ENCODE data around the gene SPATA6.

The SPATA6 gene

DNA sequence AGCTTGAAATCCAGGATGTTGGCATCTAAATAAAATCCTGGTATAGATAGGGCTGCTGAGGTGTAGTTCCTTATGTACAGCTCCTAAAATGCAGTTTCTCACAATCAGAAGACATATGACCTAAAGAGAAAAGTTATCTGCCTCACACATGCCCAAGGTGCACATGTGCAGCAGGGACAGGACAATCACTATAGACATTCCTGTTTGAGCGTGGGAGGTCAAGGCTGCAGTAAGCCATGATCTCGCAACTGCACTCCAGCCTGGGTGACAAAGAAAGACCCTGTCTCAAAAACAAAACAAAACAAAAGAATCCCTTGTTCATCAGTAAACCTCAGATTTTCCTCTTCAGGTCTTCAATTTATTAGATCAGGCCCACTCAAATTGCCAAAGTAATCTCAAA is 66.1 kb downstream of the SPATA6 start:
- CTCF ChIA-PET, result no interaction called here
- Histone ChIP-seq H3K4me3 (ENCODE audit: control insufficient read depth in 1 of 7, extremely low read depth in 1 of 7, insufficient read depth in 4 of 7, low read depth in 2 of 7, low read length in 6 of 7) (no peak overlapping the region), H3K27ac (ENCODE audit: insufficient read depth in 1 of 2, low read depth in 1 of 2, low read length in 2 of 2, poor library complexity in 1 of 2, severe bottlenecking in 2 of 2) (no peak overlapping the region), H3K27me3 (replicated peaks in 2 of 5; ENCODE audit: control insufficient read depth in 4 of 5, insufficient read depth in 5 of 5, low read length in 4 of 5) (no peaks in the 10 kb centered on the region), H3K36me3 (ENCODE audit: control insufficient read depth in 4 of 4, insufficient read depth in 4 of 4, low read length in 3 of 4) (peaks cover 0 to 5% (median 0%) of the 10 kb centered on the region in 4 experiments), H3K9me3 (ENCODE audit: control extremely low read depth in 1 of 5, control insufficient read depth in 4 of 5, insufficient read depth in 2 of 5, low read depth in 1 of 5, low read length in 4 of 5) (peaks cover 0 to 5% (median 0%) of the 10 kb centered on the region in 5 experiments), H3K4me1 (ENCODE audit: control extremely low read depth in 1 of 4, control insufficient read depth in 4 of 4, insufficient read depth in 4 of 4, low read length in 3 of 4) (no peaks in the 10 kb centered on the region)
- POLR2A ChIA-PET, result no interaction called here
- WGBS (ENCODE audit: insufficient coverage), result no CpG with 5 or more reads among the region's 2 CpGs
- no peak for DNase-seq

DNA sequence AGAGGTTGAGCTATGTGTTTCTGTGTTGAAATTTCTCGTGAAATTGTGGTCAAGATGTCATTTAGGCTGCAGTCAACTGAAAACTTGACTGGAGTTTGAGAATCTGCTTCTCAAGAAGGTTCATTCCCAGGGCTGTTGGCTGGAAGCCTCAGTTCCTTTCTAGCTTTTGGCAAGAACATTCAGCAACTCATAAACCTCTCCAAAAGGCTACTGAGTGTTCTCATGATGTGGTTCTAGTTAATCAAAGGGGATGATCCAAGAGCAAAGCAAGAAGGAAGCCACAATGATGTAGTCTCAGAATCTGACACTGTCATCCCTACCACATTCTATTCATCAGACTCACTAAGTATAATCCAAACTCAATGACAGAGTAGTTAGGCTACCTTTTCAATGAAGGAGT is 66.6 kb downstream of the SPATA6 start:
- no peak for DNase-seq
- no peaks in the 10 kb centered on the region for H3K27me3 ChIP-seq (replicated peaks in 2 of 5; ENCODE audit: control insufficient read depth in 4 of 5, insufficient read depth in 5 of 5, low read length in 4 of 5)
- POLR2A ChIA-PET, result no interaction called here
- H3K4me3 ChIP-seq (ENCODE audit: control insufficient read depth in 1 of 7, extremely low read depth in 1 of 7, insufficient read depth in 4 of 7, low read depth in 2 of 7, low read length in 6 of 7), result no peak overlapping the region
- H3K4me1 ChIP-seq (ENCODE audit: control extremely low read depth in 1 of 4, control insufficient read depth in 4 of 4, insufficient read depth in 4 of 4, low read length in 3 of 4), result no peaks in the 10 kb centered on the region
- 86% methylated on average over 1 of the region's 1 CpG for WGBS (ENCODE audit: insufficient coverage)
- H3K9me3 ChIP-seq (ENCODE audit: control extremely low read depth in 1 of 5, control insufficient read depth in 4 of 5, insufficient read depth in 2 of 5, low read depth in 1 of 5, low read length in 4 of 5), result peaks cover 0 to 5% (median 0%) of the 10 kb centered on the region in 5 experiments
- no peak overlapping the region for H3K27ac ChIP-seq (ENCODE audit: insufficient read depth in 1 of 2, low read depth in 1 of 2, low read length in 2 of 2, poor library complexity in 1 of 2, severe bottlenecking in 2 of 2)
- H3K36me3 ChIP-seq (ENCODE audit: control insufficient read depth in 4 of 4, insufficient read depth in 4 of 4, low read length in 3 of 4), result peaks cover 0 to 2% (median 0%) of the 10 kb centered on the region in 4 experiments
- CTCF ChIA-PET, result no interaction called here

DNA sequence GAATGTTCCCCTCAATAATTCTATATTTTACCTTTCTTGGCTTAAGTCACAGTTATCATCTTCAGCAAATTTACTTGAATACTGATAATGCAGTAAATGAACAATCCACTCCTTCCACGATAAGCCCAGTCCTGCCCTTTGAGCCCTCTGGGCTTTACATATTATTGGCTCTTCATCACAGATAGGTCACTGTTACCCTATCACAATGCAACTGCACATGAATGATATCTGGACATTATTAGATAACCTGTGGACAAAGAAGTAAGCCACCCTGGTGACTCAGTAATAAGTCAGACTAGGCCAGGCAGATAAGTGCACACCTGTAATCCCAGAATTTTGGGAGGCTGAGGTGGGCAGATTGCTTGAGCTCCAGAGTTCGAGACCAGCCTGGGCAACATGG is 69.4 kb downstream of the SPATA6 start:
- Histone ChIP-seq H3K9me3 (ENCODE audit: control extremely low read depth in 1 of 5, control insufficient read depth in 4 of 5, insufficient read depth in 2 of 5, low read depth in 1 of 5, low read length in 4 of 5) (no peaks in the 10 kb centered on the region), H3K36me3 (ENCODE audit: control insufficient read depth in 4 of 4, insufficient read depth in 4 of 4, low read length in 3 of 4) (no peaks in the 10 kb centered on the region), H3K4me1 (ENCODE audit: control extremely low read depth in 1 of 4, control insufficient read depth in 4 of 4, insufficient read depth in 4 of 4, low read length in 3 of 4) (no peaks in the 10 kb centered on the region), H3K4me3 (ENCODE audit: control insufficient read depth in 1 of 7, extremely low read depth in 1 of 7, insufficient read depth in 4 of 7, low read depth in 2 of 7, low read length in 6 of 7) (no peak overlapping the region), H3K27ac (ENCODE audit: insufficient read depth in 1 of 2, low read depth in 1 of 2, low read length in 2 of 2, poor library complexity in 1 of 2, severe bottlenecking in 2 of 2) (no peak overlapping the region), H3K27me3 (replicated peaks in 2 of 5; ENCODE audit: control insufficient read depth in 4 of 5, insufficient read depth in 5 of 5, low read length in 4 of 5) (no peaks in the 10 kb centered on the region)
- ChIA-PET POLR2A (no interaction called here), CTCF (no interaction called here)
- DNase-seq, result no peak
- WGBS (ENCODE audit: insufficient coverage), result 100% methylated on average over 2 of the region's 2 CpGs

DNA sequence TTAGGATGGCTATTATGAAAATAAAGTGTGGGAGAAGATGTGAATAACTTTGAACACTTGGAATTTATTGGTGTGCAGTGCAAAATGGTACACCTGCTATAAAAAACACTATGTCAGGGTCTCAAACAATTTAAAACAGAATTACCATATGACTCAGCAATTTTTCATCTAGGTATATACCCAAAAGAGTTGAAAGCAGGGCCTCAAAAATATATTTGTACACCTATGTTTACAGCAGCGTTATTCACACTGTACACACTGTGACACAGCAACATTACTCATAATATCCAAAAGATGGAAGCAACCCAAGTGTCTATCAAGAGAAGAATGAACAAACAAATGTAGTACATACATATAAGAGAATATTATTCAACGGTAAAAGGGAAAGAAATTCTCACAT is 75.8 kb downstream of the SPATA6 start:
- Histone ChIP-seq H3K9me3 (ENCODE audit: control extremely low read depth in 1 of 5, control insufficient read depth in 4 of 5, insufficient read depth in 2 of 5, low read depth in 1 of 5, low read length in 4 of 5) (no peaks in the 10 kb centered on the region), H3K4me3 (ENCODE audit: control insufficient read depth in 1 of 7, extremely low read depth in 1 of 7, insufficient read depth in 4 of 7, low read depth in 2 of 7, low read length in 6 of 7) (no peak overlapping the region), H3K27ac (ENCODE audit: insufficient read depth in 1 of 2, low read depth in 1 of 2, low read length in 2 of 2, poor library complexity in 1 of 2, severe bottlenecking in 2 of 2) (no peak overlapping the region), H3K27me3 (replicated peaks in 2 of 5; ENCODE audit: control insufficient read depth in 4 of 5, insufficient read depth in 5 of 5, low read length in 4 of 5) (no peaks in the 10 kb centered on the region), H3K4me1 (ENCODE audit: control extremely low read depth in 1 of 4, control insufficient read depth in 4 of 4, insufficient read depth in 4 of 4, low read length in 3 of 4) (no peaks in the 10 kb centered on the region), H3K36me3 (ENCODE audit: control insufficient read depth in 4 of 4, insufficient read depth in 4 of 4, low read length in 3 of 4) (no peaks in the 10 kb centered on the region)
- POLR2A ChIA-PET, result no interaction called here
- no peak for DNase-seq
- CTCF ChIA-PET, result no interaction called here
- WGBS (ENCODE audit: insufficient coverage), result no CpG with 5 or more reads among the region's 2 CpGs

DNA sequence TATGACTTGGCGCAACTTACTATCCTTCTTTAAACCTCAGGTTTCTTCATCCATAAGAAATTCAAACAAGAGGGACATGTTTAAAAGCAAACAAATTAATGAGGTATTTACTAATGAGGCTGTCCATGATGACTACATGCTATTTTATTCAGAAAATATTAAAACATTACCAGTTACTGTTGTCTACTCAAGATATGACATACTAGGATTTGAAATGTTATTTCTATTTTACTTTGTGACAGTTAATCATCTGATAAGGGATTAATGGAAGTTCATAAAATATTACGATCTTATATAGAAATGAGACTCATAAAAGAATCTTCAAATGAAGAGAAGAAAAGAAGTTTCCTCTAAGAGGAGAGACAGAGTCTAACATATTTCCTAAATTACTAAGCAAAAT is 80.1 kb downstream of the SPATA6 start:
- no peaks in the 10 kb centered on the region for H3K36me3 ChIP-seq (ENCODE audit: control insufficient read depth in 4 of 4, insufficient read depth in 4 of 4, low read length in 3 of 4)
- H3K9me3 ChIP-seq (ENCODE audit: control extremely low read depth in 1 of 5, control insufficient read depth in 4 of 5, insufficient read depth in 2 of 5, low read depth in 1 of 5, low read length in 4 of 5), result peaks cover 0 to 3% (median 0%) of the 10 kb centered on the region in 5 experiments
- H3K4me1 ChIP-seq (ENCODE audit: control extremely low read depth in 1 of 4, control insufficient read depth in 4 of 4, insufficient read depth in 4 of 4, low read length in 3 of 4), result no peaks in the 10 kb centered on the region
- WGBS (ENCODE audit: insufficient coverage), result no CpG with 5 or more reads among the region's 2 CpGs
- no peak overlapping the region for H3K27ac ChIP-seq (ENCODE audit: insufficient read depth in 1 of 2, low read depth in 1 of 2, low read length in 2 of 2, poor library complexity in 1 of 2, severe bottlenecking in 2 of 2)
- DNase-seq, result no peak
- H3K27me3 ChIP-seq (replicated peaks in 2 of 5; ENCODE audit: control insufficient read depth in 4 of 5, insufficient read depth in 5 of 5, low read length in 4 of 5), result no peaks in the 10 kb centered on the region
- no peak overlapping the region for H3K4me3 ChIP-seq (ENCODE audit: control insufficient read depth in 1 of 7, extremely low read depth in 1 of 7, insufficient read depth in 4 of 7, low read depth in 2 of 7, low read length in 6 of 7)
- POLR2A ChIA-PET, result no interaction called here
- CTCF ChIA-PET, result no interaction called here

DNA sequence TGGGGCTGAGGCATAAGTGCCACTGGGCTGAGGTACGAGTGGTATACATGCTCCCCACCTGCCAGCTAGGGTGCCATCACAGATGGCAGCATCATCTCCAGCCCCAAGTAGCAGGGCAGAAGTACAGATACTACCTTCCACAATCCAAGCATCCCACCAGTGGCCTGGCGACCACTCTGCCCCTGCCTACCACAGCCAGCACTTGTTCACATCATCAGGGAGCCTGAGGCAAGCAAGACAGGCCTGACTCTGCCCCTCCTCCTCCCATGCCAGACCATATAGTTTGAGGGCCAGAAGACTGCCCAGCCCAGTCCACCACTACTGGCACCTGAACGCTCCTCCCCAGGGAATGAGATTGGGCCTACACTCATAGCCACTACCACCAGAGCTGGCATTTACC is 84.6 kb downstream of the SPATA6 start:
- no peaks in the 10 kb centered on the region for H3K4me1 ChIP-seq (ENCODE audit: control extremely low read depth in 1 of 4, control insufficient read depth in 4 of 4, insufficient read depth in 4 of 4, low read length in 3 of 4)
- no peak overlapping the region for H3K27ac ChIP-seq (ENCODE audit: insufficient read depth in 1 of 2, low read depth in 1 of 2, low read length in 2 of 2, poor library complexity in 1 of 2, severe bottlenecking in 2 of 2)
- H3K27me3 ChIP-seq (replicated peaks in 2 of 5; ENCODE audit: control insufficient read depth in 4 of 5, insufficient read depth in 5 of 5, low read length in 4 of 5), result no peaks in the 10 kb centered on the region
- 100% methylated on average over 2 of the region's 3 CpGs for WGBS (ENCODE audit: insufficient coverage)
- CTCF ChIA-PET, result no interaction called here
- H3K4me3 ChIP-seq (ENCODE audit: control insufficient read depth in 1 of 7, extremely low read depth in 1 of 7, insufficient read depth in 4 of 7, low read depth in 2 of 7, low read length in 6 of 7), result no peak overlapping the region
- peaks cover 0 to 2% (median 0%) of the 10 kb centered on the region in 4 experiments for H3K36me3 ChIP-seq (ENCODE audit: control insufficient read depth in 4 of 4, insufficient read depth in 4 of 4, low read length in 3 of 4)
- DNase-seq, result no peak
- POLR2A ChIA-PET, result no interaction called here
- H3K9me3 ChIP-seq (ENCODE audit: control extremely low read depth in 1 of 5, control insufficient read depth in 4 of 5, insufficient read depth in 2 of 5, low read depth in 1 of 5, low read length in 4 of 5), result peaks cover 0 to 3% (median 0%) of the 10 kb centered on the region in 5 experiments

DNA sequence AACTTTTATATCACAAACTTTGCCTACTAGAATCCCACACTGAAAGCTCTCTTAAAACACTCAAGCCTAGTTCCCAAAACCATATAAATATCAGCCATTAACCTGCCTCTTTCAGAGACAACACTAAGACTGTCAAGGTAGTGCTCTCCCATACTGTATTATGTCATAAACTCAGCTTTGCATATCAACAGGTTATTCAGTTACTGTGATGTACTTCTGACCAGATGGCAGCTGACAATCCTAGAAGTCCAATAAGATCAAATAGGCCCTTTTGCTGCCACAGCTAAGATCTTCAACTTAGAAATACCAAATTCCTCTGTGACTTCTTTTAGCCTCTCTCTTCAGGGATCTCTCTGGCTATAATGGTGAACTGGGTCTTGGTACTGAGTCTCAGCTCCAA is 97.2 kb downstream of the SPATA6 start:
- H3K36me3 ChIP-seq (ENCODE audit: control insufficient read depth in 4 of 4, insufficient read depth in 4 of 4, low read length in 3 of 4), result peaks cover 0 to 13% (median 5%) of the 10 kb centered on the region in 4 experiments

More for the DNA sequence above, 97.2 kb downstream of the SPATA6 start:
- no peak for DNase-seq
- POLR2A ChIA-PET, result no interaction called here
- no peak overlapping the region for H3K4me3 ChIP-seq (ENCODE audit: control insufficient read depth in 1 of 7, extremely low read depth in 1 of 7, insufficient read depth in 4 of 7, low read depth in 2 of 7, low read length in 6 of 7)
- CTCF ChIA-PET, result no interaction called here
- peaks cover 7 to 36% (median 13%) of the 10 kb centered on the region in 5 experiments for H3K9me3 ChIP-seq (ENCODE audit: control extremely low read depth in 1 of 5, control insufficient read depth in 4 of 5, insufficient read depth in 2 of 5, low read depth in 1 of 5, low read length in 4 of 5)
- no peaks in the 10 kb centered on the region for H3K4me1 ChIP-seq (ENCODE audit: control extremely low read depth in 1 of 4, control insufficient read depth in 4 of 4, insufficient read depth in 4 of 4, low read length in 3 of 4)
- no peaks in the 10 kb centered on the region for H3K27me3 ChIP-seq (replicated peaks in 2 of 5; ENCODE audit: control insufficient read depth in 4 of 5, insufficient read depth in 5 of 5, low read length in 4 of 5)
- no peak overlapping the region for H3K27ac ChIP-seq (ENCODE audit: insufficient read depth in 1 of 2, low read depth in 1 of 2, low read length in 2 of 2, poor library complexity in 1 of 2, severe bottlenecking in 2 of 2)
